GM23338 (cell line): Measurements from ENCODE around the gene TPMT.

Experiments
- EZH2phosphoT487 ChIP-seq: fragments of 200-600 bp; sonication (generic); IDR thresholded peaks from one replicate; pipeline ENCODE4 v1.8.1; 2018; ENCODE audit warnings: antibody characterized with exemption; ENCODE audit not compliant: unreplicated experiment
- TF ChIP-seq, protein P1 (sequence below), 2 experiments: fragments of 200-600 bp in 1 of 2; sonication (generic) in 1 of 2; conservative IDR thresholded peaks; 2 replicates each; pipeline versions ENCODE4 v1.5.1 to v1.6.1; 2016 to 2017; ENCODE audit warnings: antibody characterized with exemption in 2 of 2, low read depth in 2 of 2, mild to moderate bottlenecking in 2 of 2, moderate library complexity in 1 of 2
- TF ChIP-seq, protein P2 (sequence below): IDR thresholded peaks from one replicate; pipeline ENCODE4 v1.6.1; 2018; ENCODE audit warnings: antibody characterized with exemption; ENCODE audit not compliant: unreplicated experiment

DNA sequence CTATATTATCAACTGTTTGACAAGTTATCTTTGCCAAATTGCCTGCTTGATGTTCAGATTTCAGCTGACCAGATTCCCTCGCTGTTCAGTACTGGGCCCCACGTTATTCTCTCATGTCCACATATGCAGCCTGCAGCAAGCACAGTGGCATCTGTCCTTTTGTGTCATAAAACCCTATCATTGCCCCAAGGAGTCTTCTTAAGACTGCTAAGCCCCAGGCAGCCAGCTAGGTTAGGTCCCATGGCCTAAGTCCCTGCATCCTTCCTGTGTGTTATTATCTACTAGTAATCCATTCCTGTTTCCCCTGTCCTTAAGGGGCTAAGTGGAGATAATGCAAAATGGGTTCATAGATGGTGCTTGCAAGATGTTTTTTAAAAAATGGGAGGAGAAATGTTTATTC lies 7.5 kb upstream of the TPMT start:
- TF ChIP-seq, protein P1, sequence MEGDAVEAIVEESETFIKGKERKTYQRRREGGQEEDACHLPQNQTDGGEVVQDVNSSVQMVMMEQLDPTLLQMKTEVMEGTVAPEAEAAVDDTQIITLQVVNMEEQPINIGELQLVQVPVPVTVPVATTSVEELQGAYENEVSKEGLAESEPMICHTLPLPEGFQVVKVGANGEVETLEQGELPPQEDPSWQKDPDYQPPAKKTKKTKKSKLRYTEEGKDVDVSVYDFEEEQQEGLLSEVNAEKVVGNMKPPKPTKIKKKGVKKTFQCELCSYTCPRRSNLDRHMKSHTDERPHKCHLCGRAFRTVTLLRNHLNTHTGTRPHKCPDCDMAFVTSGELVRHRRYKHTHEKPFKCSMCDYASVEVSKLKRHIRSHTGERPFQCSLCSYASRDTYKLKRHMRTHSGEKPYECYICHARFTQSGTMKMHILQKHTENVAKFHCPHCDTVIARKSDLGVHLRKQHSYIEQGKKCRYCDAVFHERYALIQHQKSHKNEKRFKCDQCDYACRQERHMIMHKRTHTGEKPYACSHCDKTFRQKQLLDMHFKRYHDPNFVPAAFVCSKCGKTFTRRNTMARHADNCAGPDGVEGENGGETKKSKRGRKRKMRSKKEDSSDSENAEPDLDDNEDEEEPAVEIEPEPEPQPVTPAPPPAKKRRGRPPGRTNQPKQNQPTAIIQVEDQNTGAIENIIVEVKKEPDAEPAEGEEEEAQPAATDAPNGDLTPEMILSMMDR (conservative IDR thresholded peaks at IDR 0.05; ENCODE audit: low read depth in 2 of 2) = no peak
- TF ChIP-seq EZH2phosphoT487 = no peak
- TF ChIP-seq, protein P2, sequence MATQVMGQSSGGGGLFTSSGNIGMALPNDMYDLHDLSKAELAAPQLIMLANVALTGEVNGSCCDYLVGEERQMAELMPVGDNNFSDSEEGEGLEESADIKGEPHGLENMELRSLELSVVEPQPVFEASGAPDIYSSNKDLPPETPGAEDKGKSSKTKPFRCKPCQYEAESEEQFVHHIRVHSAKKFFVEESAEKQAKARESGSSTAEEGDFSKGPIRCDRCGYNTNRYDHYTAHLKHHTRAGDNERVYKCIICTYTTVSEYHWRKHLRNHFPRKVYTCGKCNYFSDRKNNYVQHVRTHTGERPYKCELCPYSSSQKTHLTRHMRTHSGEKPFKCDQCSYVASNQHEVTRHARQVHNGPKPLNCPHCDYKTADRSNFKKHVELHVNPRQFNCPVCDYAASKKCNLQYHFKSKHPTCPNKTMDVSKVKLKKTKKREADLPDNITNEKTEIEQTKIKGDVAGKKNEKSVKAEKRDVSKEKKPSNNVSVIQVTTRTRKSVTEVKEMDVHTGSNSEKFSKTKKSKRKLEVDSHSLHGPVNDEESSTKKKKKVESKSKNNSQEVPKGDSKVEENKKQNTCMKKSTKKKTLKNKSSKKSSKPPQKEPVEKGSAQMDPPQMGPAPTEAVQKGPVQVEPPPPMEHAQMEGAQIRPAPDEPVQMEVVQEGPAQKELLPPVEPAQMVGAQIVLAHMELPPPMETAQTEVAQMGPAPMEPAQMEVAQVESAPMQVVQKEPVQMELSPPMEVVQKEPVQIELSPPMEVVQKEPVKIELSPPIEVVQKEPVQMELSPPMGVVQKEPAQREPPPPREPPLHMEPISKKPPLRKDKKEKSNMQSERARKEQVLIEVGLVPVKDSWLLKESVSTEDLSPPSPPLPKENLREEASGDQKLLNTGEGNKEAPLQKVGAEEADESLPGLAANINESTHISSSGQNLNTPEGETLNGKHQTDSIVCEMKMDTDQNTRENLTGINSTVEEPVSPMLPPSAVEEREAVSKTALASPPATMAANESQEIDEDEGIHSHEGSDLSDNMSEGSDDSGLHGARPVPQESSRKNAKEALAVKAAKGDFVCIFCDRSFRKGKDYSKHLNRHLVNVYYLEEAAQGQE = no peak
